Forelimb muscle (tissue), 1 donor: ENCODE results near the gene RNF39. TPM values are rescaled to one million over a fixed set of nuclear protein-coding genes. Genes with fewer than 3 reads are reported as not detected.
"Not testable (repeated sequence)": the region's sequence is repeated elsewhere in the genome, so short reads cannot be mapped to it uniquely, and the experiment has no call there.

ENCODE experiments used
- DNase-seq: peaks from one replicate; pipeline ENCODE4 v3.0.0-alpha.2; 2013; ENCODE audit warnings: low read depth
- polyA plus RNA-seq: library from polyadenylated mRNA; unstranded; fragments of 120-200 nt; gene quantifications from one replicate; pipeline ENCODE4 v1.2.1, GENCODE V29; 2013; ENCODE audit not compliant: insufficient read length

RNF39 gene
- polyA plus RNA-seq, 1 donor = 0.75 TPM

- no peak for DNase-seq
Observed at GRCh38 chr6:30062471-30063178, 12.9 kb downstream of the RNF39 start.

DNA sequence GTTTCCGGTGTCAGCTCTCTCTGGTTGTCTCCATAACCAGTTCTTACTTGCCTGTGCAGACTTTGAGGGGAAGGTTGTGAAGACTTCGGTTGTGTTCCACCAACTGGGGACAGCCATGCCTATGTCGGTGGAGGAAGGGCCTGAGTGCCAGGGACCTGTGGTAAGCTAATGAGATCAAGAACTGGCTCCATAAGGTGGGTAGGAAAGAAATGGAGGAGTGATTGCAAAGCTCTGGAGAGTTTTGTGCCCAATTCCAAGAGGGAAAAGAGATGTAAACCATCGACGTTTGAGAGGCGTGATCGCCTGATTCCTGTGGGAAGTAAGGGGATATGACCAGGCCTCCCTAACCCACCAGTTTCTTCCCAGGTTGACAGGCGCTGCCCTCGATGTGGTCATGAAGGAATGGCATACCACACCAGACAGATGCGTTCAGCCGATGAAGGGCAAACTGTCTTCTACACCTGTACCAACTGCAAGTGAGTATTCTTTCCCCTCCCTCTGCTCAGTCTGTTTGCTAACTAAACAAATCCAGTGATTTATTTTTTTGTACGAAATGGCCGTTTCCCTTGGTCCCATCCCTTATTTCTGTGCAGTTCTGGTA, 13.6 kb downstream of the RNF39 start:
- DNase-seq = no peak

- peak; percentile 94 for DNase-seq
Observed at GRCh38 chr6:30061092-30061857, 14.3 kb downstream of the RNF39 start, which contains the start of gene POLR1H. Gene POLR1H, plus strand, starts transcription at chr6:30061265. Its CDS starts 260 bp downstream, at chr6:30061525.

DNA sequence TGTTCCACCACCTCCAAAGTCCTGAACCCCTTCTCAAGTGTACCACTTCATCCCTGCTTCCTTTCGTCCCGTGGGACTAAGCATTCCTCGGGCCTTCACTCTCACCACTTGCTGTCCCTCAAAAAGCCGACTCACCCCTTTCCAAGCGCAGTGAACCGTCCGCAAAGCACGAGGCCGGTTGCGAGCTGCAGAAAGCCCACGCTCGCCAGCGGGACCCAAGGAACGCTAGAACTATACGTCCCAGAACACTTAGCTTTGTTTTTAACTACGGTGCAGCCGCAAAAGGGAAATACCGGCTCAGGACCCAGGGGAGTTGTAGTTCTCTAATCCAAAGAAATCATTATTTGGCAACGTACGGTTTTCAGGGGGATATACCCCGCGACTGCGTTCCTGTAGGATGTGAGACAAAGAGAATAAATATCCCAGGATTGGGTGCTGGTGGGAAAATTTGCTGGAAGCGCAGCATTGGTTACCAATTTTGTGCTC, 14.9 kb downstream of the RNF39 start:
- no peak for DNase-seq

DNA sequence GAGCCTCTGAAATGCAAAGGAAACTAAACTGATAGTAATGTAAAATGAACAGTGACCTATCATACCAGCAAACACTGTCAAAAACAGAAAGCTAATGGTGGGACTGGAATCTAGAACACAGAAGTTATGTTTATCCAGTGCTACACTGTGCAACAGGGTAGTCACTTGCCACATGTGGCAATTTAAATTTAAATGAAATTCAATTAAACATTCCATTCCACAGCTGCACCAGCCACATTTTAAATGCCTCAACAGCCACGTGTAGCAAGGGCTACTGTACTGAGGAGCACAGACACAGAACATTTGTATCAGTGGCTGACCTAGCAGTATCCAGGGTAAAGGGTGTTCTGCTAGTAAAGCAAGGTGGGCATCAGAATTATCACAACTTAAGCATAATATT, 20.1 kb downstream of the RNF39 start:
- DNase-seq = no peak

- DNase-seq = no peak
Observed at GRCh38 chr6:30053682-30054081, 21.9 kb downstream of the RNF39 start.

GRCh38 chr6:30047220-30047619, 28.3 kb downstream of the RNF39 start:
- no peak for DNase-seq

- DNase-seq = no peak
Observed at GRCh38 chr6:30044630-30045029, 30.9 kb downstream of the RNF39 start.

DNA sequence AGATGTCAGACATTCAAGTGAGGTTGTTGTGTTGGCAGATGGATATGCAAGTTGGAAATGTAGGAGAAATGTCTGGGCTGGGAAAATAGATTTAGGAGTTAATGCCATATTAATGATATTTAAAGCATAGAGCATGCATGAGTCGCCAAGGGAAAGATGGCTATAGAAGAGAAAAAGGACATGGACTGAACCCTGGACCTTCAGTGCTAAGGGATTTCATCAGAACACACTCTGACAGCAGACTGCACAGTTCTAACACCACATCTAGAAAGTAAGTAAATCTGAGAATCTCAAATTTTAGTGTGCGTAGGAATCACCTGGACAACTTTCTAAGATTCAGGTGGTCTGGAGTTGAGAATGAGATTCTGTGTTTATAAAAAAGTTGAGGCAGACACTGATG, 31.8 kb downstream of the RNF39 start:
- DNase-seq = no peak

DNA sequence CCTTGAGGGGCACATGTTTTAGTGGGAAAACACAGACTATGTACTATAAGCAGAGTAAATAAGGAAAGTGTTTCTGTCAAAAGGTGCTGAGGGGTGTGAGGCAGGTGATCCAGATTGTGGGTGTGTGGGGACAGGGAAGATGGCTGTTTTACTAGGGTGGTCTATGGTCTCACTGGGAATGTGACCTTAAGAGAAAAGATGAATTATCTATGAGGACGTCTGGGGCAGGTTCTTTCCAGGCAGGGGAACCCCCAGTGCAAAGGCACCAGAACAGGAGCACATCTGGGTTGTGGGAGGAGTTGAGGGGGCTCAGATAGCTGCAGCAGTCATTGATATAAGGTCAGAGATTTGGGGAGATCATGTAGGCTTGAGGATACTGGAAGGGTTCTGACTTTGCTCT, 32.7 kb downstream of the RNF39 start:
- no peak for DNase-seq

- no peak for DNase-seq
Observed at GRCh38 chr6:30042476-30042875, 33.1 kb downstream of the RNF39 start.

GRCh38 chr6:30041821-30042220, 33.7 kb downstream of the RNF39 start:
- DNase-seq = no peak

- DNase-seq = no peak
Observed at GRCh38 chr6:30041221-30041620, 34.3 kb downstream of the RNF39 start.

DNA sequence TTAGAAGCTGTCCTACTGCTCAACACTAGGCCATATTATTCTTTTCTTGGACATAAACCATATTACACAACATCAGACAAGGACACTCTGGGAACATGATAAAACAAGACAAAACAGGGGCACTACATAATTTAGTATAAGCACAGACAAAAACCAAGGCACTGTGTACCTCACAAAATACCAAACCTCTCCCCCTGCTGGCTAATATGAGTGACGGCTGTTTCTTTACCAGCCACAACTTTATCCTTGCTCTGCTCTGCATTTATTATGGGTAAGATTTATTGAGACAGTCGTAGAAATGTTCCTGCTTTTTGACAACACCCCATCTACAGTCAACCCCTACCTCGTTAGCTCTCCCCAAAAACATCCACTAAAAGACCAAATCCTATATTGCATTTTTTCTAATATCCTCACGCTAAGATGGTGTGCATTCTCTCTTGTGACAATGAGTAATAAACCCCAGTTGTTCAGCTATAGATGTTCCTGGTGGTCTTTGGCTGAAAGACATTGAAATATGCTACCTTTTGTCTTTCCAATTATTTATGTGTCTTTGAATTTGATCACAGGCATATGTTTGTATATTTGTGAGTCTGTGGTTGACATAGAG, 38.3 kb downstream of the RNF39 start:
- DNase-seq = no peak

DNA sequence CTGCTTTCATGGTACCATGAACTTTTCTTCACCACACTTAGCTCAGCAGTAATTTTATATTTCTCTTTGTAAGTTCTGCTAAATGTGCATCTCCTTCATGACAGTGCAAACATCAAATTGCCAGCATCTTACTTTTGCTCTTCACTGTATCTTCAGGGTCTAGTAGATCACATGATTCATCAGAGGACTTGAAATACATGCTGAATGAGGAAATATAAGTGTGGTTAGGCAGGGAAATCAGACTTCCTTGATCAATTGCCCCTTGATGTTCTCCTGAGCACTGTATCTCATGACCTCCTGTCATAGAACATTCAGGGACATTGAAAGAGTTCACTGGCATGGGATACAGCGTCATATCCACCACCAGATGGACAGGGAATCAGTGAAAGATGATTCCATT, 39.8 kb downstream of the RNF39 start:
- no peak for DNase-seq

- DNase-seq = not testable (repeated sequence)
Observed at GRCh38 chr6:30033440-30033839, 42.1 kb downstream of the RNF39 start.

DNA sequence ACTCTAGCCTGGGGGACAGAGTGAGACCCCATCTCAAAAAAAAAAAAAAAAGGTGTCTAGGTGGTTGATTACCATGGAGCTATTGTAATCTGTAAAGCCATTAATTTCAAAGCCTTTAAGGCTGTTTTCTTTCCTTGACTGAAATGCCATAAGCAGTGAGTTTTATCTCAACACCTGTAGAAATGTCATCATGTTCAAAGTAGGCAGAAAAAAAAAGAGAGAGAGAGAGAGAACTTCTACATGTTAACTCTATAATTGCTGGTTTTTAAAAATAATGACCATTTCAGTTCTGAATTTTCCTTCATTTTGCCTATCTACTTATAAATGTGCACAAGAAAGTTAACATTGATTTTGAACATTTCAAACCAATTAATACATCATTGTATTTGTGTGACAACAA, 44.2 kb downstream of the RNF39 start:
- no peak for DNase-seq

DNA sequence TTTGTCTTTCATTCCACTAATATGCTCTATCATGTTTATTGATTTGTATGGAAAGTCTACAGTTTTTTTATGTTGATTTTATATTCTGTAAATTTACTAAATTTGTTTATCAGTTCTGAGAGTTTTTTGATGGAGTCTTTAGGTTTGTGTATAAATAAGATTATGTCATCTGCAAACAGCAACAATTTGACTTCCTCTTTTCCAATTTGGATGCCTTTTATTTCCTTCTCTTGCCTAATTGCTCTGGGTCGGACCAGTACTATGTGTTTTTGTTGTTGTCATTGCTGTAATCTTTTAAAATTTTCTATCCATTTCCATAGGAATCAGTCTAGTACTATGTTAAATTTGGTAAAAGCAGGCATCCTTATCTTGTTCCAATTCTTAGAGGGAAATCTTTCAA, 46.0 kb downstream of the RNF39 start:
- no peak for DNase-seq

DNA sequence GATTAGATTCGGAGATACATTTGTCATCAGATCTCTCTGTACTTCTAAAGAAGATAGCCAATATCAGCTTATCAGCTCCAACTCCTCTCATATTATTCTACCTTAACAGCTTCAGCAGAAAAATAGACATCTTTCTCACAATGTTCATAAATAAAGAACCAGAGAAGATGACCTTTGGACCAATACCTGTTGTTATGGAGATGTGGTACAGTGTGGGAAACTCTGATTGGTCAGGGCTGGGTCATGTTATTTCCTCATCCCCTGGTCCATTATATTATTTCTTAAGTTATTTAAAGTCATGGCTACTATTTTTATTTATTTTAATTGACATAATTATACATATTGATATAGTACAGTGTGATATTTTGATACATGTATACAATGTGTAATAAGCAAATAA, 50.4 kb downstream of the RNF39 start:
- no peak for DNase-seq

GRCh38 chr6:30022712-30023111, 52.9 kb downstream of the RNF39 start:
- DNase-seq = not testable (repeated sequence)

DNA sequence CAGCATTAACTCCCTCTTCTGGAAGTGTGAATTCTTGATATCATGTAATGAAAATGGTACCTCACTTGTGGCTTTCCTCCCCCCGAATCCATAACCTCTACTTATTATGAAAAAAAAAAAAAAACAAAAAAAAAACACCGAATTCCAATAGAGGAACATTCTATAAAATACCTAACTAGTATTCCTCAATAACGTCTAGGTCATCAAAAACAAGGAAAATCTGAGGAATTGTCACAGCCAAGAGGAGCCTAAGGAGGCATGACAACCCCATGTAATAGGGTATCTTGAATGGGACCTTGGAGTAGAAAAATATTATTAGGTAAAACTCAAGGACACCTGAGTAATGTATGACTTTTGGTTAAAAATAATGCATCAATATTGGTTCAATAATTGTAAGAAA, 53.4 kb downstream of the RNF39 start:
- DNase-seq = no peak

GRCh38 chr6:30020626-30021025, 54.9 kb downstream of the RNF39 start:
- no peak for DNase-seq
